ENCODE results near the gene FZD8. TPM values are rescaled to one million over a fixed set of nuclear protein-coding genes. Genes with fewer than 3 reads are reported as not detected.

FZD8 gene
- total RNA-seq, 6 donors from 2014 or later, result 2.1 to 26.3 (median 21.0) TPM

- Histone ChIP-seq H3K36me3 (no peaks in the 10 kb centered on the region), H3K4me3 (no peak overlapping the region), H3K4me1 (no peaks in the 10 kb centered on the region), H3K27me3 (no peaks in the 10 kb centered on the region), H3K27ac (no peak overlapping the region), H3K9me3 (peaks cover 0 to 5% (median 2%) of the 10 kb centered on the region in 4 donors)
- DNase-seq, result no peak
- TF ChIP-seq EP300 (IDR thresholded peaks at IDR 0.05), result no peak
- TF ChIP-seq POLR2AphosphoS5 (IDR thresholded peaks at IDR 0.05), result no peak
- no peak for TF ChIP-seq CTCF (IDR thresholded peaks at IDR 0.05)
- no peak for TF ChIP-seq POLR2A (IDR thresholded peaks at IDR 0.05)
- no peak for ATAC-seq (ENCODE audit: low FRiP score in 2 of 2)
These were observed 53.3 kb downstream of the FZD8 start for GRCh38 chr10:35588836-35589235.

Other genes starting within 250 kb of the FZD8 start
- not detected for gene GJD4, start 37.0 kb downstream of the FZD8 start, total RNA-seq